Lower lobe of right lung (tissue), 2 donors: Measurements from ENCODE around the gene MYH8. TPM values are rescaled to one million over a fixed set of nuclear protein-coding genes. Genes with fewer than 3 reads are reported as not detected.

Source experiments
- ATAC-seq, 2 donors: fragments of 200-7000 bp; cut with Tn5 transposase; one replicate each; pipeline ENCODE4 v1.9.1; 2020 to 2022; ENCODE audit warnings: mild to moderate bottlenecking in 2 of 2, moderate library complexity in 2 of 2
- DNase-seq: peaks from one replicate; pipeline ENCODE4 v3.0.0-alpha.2; 2020
- H3K27ac ChIP-seq: fragments of 200-600 bp; one replicate; pipeline ENCODE4 v1.8.0; 2022
- H3K27me3 ChIP-seq: fragments of 200-600 bp; one replicate; pipeline ENCODE4 v1.8.0; 2022; ENCODE audit warnings: low read depth
- H3K36me3 ChIP-seq: fragments of 200-600 bp; one replicate; pipeline ENCODE4 v1.8.0; 2022; ENCODE audit warnings: mild to moderate bottlenecking
- H3K4me1 ChIP-seq: fragments of 200-600 bp; one replicate; pipeline ENCODE4 v1.8.0; 2022
- H3K4me3 ChIP-seq: fragments of 200-600 bp; one replicate; pipeline ENCODE4 v1.8.0; 2022; ENCODE audit warnings: mild to moderate bottlenecking
- H3K9me3 ChIP-seq: fragments of 200-600 bp; one replicate; pipeline ENCODE4 v1.8.0; 2022
- intact Hi-C: fragments of 100-400 bp; cut with DNase I; formaldehyde crosslinking; loops from one replicate; pipeline ENCODE4 v1.11.0; 2022
- total RNA-seq: library from RNA; stranded (reverse); fragmentation: NEBNext Ultra II Directional; extraction: Animal tissue kit (Norgen Biotek cat#: 25700); gene quantifications from one replicate; pipeline ENCODE4 v1.2.1, GENCODE V29; 2021
- TF ChIP-seq, protein P1 (sequence below): fragments of 200-600 bp; IDR thresholded peaks from one replicate; pipeline ENCODE4 v1.8.0; 2022; ENCODE audit warnings: antibody characterized with exemption, mild to moderate bottlenecking
- donor health status: DM: no; HTN: yes; CAD: no; lungs with severe emphysema.

Gene MYH8
- total RNA-seq, 1 donor from 2014 or later: not detected

DNA sequence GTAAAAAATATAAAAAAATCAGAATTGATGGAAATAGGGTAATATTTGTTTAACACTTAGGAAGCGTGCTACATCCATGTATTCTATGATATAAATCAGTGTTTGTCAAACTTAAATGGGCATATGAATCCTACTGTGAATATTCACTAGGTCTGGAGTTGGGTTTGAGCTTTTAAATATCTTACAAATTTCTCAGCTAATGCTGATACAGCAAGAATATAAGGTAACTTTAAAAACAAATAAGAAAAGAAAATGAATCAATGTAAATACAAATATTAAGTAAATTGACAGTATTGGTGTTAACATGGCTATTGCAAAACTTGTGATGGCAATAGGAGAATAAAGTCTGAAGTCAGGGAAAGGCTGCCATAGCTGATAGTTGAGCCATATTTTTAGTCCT lies 52.5 kb downstream of the MYH8 start:
- H3K4me1 ChIP-seq: no peaks in the 10 kb centered on the region
- no peak overlapping the region for H3K4me3 ChIP-seq
- ATAC-seq: no peak
- no peaks in the 10 kb centered on the region for H3K9me3 ChIP-seq
- TF ChIP-seq, protein P1, sequence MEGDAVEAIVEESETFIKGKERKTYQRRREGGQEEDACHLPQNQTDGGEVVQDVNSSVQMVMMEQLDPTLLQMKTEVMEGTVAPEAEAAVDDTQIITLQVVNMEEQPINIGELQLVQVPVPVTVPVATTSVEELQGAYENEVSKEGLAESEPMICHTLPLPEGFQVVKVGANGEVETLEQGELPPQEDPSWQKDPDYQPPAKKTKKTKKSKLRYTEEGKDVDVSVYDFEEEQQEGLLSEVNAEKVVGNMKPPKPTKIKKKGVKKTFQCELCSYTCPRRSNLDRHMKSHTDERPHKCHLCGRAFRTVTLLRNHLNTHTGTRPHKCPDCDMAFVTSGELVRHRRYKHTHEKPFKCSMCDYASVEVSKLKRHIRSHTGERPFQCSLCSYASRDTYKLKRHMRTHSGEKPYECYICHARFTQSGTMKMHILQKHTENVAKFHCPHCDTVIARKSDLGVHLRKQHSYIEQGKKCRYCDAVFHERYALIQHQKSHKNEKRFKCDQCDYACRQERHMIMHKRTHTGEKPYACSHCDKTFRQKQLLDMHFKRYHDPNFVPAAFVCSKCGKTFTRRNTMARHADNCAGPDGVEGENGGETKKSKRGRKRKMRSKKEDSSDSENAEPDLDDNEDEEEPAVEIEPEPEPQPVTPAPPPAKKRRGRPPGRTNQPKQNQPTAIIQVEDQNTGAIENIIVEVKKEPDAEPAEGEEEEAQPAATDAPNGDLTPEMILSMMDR: no peak
- no peak overlapping the region for H3K27ac ChIP-seq
- H3K36me3 ChIP-seq: no peaks in the 10 kb centered on the region
- intact Hi-C loops: no loop called here
- H3K27me3 ChIP-seq: no peaks in the 10 kb centered on the region
- no peak for DNase-seq

- no peak overlapping the region for H3K27ac ChIP-seq
- no peaks in the 10 kb centered on the region for H3K27me3 ChIP-seq
- TF ChIP-seq, protein P1: no peak
- no peak for ATAC-seq
- intact Hi-C loops: no loop called here
- H3K4me1 ChIP-seq: no peaks in the 10 kb centered on the region
- no peaks in the 10 kb centered on the region for H3K36me3 ChIP-seq
- no peak for DNase-seq
- no peaks in the 10 kb centered on the region for H3K9me3 ChIP-seq
- H3K4me3 ChIP-seq: no peak overlapping the region
Measured at GRCh38 chr17:10368561-10368960, 53.2 kb downstream of the MYH8 start.

DNA sequence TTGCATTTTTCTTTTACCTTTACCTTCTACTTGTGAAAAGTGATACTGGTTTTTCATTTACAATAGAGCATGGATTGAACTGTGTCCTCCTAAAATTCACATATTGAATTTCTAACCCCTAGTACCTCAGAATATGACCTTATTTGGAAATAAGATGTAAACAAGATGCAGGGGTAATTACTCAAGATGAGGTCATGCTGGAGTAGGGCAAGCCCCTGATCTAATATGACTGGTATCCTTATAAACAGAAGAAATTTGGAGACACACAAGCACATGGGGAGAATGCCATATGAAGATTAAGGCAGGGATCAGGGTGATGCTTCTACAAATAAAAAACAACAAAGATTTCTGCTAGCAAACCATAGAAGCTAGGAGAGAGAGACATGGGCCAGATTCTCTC lies 61.2 kb downstream of the MYH8 start:
- DNase-seq (no peak), ATAC-seq (no peak)
- Histone ChIP-seq H3K27me3 (peaks cover 10% of the 10 kb centered on the region), H3K4me1 (no peaks in the 10 kb centered on the region), H3K27ac (no peak overlapping the region), H3K36me3 (no peaks in the 10 kb centered on the region), H3K9me3 (no peaks in the 10 kb centered on the region), H3K4me3 (no peak overlapping the region)
- intact Hi-C loops: no loop called here
- TF ChIP-seq, protein P1: no peak

- intact Hi-C loops: no loop called here
- no peak for ATAC-seq
Measured at GRCh38 chr17:10357768-10358167, 64.0 kb downstream of the MYH8 start.

DNA sequence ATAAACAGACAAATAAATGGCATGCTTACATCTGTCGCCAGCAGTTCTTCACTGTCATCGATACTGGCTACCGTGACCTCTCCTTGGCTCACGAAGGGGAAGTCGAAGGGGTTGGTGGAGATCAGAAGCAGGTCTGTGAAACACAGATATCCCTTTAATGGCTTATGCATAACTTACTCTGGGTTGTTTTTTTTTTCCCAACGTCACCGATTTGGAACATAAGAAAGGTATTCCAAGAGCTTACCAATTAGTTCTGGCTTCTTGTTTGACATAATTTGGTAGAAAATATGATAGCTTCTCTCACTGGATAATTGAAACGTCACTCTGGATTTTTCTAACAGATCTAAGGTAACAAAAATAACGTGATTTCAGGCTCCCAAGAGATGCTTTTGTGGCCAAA lies 67.1 kb downstream of the MYH8 start:
- intact Hi-C loops: no loop called here
- ATAC-seq (no peak), DNase-seq (no peak)
- Histone ChIP-seq H3K4me3 (no peak overlapping the region), H3K27me3 (peaks cover 8% of the 10 kb centered on the region), H3K27ac (no peak overlapping the region), H3K9me3 (no peaks in the 10 kb centered on the region), H3K36me3 (no peaks in the 10 kb centered on the region), H3K4me1 (no peaks in the 10 kb centered on the region)
- TF ChIP-seq, protein P1: no peak

More at GRCh38 chr17:10357768-10358167, 64.0 kb downstream of the MYH8 start:
- Histone ChIP-seq H3K36me3 (no peaks in the 10 kb centered on the region), H3K4me1 (no peaks in the 10 kb centered on the region), H3K4me3 (no peak overlapping the region), H3K27me3 (peaks cover 10% of the 10 kb centered on the region), H3K9me3 (no peaks in the 10 kb centered on the region), H3K27ac (no peak overlapping the region)
- TF ChIP-seq, protein P1: peak; percentile 42
- DNase-seq: no peak

GRCh38 chr17:10352893-10353292 lies 68.9 kb downstream of the MYH8 start:
- TF ChIP-seq, protein P1: no peak
- DNase-seq: no peak
- Histone ChIP-seq H3K27ac (no peak overlapping the region), H3K36me3 (no peaks in the 10 kb centered on the region), H3K4me1 (no peaks in the 10 kb centered on the region), H3K4me3 (no peak overlapping the region), H3K9me3 (no peaks in the 10 kb centered on the region), H3K27me3 (no peaks in the 10 kb centered on the region)
- no peak for ATAC-seq
- intact Hi-C loops: no loop called here
